ENCODE data around the gene HSPA1B. TPM values are rescaled to one million over a fixed set of nuclear protein-coding genes. Genes with fewer than 3 reads are reported as not detected.
"Not testable (repeated sequence)": the region's sequence is repeated elsewhere in the genome, so short reads cannot be mapped to it uniquely, and the experiment has no call there.

The HSPA1B gene
- total RNA-seq, 1 experiment from 2014 or later = 359 TPM

DNA sequence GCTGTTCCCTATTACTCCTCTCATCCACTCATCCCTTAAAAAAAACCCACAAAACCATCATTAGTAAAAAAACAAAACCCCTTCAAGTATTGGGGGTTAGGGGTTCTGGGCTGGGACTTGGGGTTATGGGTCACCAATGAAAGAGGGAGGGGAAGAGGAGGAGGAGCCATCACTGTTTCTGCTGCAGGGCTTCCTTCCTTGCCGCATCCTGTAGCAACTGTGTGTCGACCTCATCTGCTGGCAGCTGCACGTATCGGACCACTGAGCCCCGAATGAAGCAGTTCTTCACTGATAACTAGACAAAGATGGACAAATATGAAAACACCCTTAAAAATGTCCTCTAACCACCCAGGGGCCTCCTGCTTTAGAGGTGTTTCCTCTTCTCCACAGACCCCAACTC is 29.9 kb upstream of the HSPA1B start:
- no peak for DNase-seq (ENCODE audit: low read depth)

- DNase-seq (ENCODE audit: low read depth) = no peak
Measured at GRCh38 chr6:31799781-31800180, 27.8 kb upstream of the HSPA1B start.

- not testable (repeated sequence) for DNase-seq (ENCODE audit: low read depth)
Measured at GRCh38 chr6:31801031-31801927, 26.3 kb upstream of the HSPA1B start.

DNA sequence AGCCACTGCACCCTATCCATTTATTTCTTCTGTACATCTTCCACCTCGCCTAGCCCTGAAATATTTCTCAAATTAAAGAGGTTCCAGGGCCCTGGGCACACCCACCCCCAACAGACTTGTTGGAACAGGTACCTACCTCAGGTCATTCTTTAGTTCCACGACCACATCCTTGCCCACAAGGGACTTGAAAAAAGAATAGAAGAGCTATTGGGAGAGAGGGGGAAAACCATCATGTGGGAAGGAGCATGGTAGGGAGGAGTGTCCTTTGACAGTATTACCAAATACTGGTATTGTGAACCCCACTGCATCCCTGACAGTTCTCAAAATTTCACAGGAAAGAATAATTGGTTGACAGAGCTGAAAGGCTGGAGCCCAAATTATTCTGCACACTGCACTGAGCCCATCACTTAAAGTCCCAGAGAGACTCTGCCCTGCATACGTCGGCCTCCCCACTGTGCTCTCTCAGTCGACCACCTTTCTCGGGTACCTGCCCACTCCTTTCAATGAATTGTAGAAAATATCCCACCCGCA is 21.5 kb upstream of the HSPA1B start:
- DNase-seq (ENCODE audit: low read depth) = no peak

- DNase-seq (ENCODE audit: low read depth) = peak; percentile 99
Measured at GRCh38 chr6:31806470-31807272, 20.9 kb upstream of the HSPA1B start, which contains the start of gene LSM2. LSM2 (minus strand) TSS chr6:31806966; CDS start chr6:31806757, 209 bp downstream.

GRCh38 chr6:31808599-31808998 is 18.9 kb upstream of the HSPA1B start:
- DNase-seq (ENCODE audit: low read depth) = not testable (repeated sequence)

- DNase-seq (ENCODE audit: low read depth) = no peak
Measured at GRCh38 chr6:31811645-31812044, 15.9 kb upstream of the HSPA1B start.

DNA sequence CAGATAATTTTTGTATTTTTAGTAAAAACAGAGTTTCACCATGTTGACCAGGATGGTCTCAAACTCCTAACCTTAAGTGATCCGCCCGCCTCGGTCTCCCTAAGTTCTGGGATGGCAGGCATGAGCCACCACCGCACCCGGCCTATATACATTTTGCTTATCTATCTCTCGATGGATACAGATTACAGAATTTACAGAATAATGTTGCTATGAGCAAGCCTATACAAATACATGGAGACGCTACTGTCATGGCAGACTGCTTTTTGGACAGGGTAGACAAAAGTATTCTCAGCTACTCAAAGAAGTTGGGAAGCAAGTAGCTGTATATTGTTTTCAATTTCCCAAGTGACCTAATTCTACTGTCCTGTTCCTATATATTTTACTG is 14.1 kb upstream of the HSPA1B start:
- DNase-seq (ENCODE audit: low read depth) = no peak

DNA sequence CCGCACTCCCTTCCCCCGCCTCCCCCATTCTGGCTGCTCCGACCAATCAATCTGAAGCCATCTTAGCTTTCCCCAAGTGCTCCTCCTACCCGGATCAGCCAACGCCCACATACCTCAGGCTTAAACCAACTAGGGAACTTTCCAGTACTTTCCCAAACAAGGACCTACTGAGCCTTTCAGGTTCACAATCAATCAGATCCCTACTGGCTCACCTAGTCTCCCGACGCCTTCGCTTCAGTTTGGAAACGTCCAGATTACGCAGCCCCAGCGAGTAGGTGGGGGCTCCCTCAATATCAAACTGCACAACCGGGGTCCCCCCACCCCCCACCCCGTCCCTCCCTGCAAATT is 12.9 kb upstream of the HSPA1B start:
- DNase-seq (ENCODE audit: low read depth) = peak; percentile 100

GRCh38 chr6:31815025-31815838 is 12.3 kb upstream of the HSPA1B start, which contains the start of the genes HSPA1A and HSPA1L:
HSPA1A (plus strand) TSS chr6:31815543; CDS start chr6:31815757, 214 bp downstream.
HSPA1L (minus strand) TSS chr6:31815283; CDS start chr6:31811972, 3,311 bp downstream.
- DNase-seq (ENCODE audit: low read depth) = peak; percentile 99

- DNase-seq (ENCODE audit: low read depth) = peak; percentile 23
Measured at GRCh38 chr6:31817133-31817928, 10.2 kb upstream of the HSPA1B start.

DNA sequence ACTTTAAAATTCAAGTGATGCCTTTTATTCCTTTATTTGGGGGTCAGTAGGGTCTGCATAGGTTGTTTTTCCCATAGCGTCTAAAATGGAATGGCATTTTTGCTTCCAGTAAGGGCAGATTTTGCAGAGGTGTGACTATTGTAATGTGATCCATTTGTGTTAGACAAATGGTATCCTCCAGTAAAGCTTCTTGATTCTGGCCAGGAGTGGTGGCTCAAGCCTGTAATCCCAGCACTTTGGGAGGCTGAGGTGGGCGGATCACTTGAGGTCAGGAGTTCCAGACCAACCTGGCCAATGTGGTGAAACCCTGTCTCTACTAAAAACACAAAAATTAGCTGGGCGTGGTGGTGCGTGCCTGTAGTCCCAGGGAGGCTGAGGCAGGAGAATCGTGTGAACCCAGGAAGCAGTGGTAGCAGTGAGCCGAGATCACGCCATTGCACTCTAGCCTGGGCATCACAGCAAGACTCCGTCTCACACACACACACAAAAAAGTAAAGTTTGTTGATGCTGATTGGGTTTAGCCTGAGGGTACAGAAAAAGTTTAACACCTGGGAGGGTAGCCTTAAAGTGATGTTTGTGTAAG is 9.5 kb upstream of the HSPA1B start:
- peak; percentile 30 for DNase-seq (ENCODE audit: low read depth)

DNA sequence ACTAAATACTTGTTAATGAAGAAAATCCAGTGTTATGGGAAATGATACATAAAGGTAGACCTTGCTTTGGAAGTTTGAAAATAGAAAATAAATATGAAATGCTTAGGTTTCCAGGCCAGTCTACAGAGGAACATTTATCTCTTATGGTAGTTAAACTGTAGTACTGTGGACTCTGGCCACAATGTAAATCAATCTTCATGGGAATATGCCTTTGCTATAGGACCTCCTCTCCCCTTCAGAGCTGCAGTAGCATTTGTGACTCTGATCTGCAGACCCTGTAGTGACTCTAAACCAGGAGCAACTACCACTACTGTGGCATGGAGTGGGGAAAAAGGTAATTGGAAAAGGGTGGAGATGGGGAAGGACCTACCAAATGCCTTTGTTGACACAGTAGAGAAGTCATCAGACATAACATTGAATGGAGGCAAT is 7.7 kb upstream of the HSPA1B start:
- peak; percentile 14 for DNase-seq (ENCODE audit: low read depth)

DNA sequence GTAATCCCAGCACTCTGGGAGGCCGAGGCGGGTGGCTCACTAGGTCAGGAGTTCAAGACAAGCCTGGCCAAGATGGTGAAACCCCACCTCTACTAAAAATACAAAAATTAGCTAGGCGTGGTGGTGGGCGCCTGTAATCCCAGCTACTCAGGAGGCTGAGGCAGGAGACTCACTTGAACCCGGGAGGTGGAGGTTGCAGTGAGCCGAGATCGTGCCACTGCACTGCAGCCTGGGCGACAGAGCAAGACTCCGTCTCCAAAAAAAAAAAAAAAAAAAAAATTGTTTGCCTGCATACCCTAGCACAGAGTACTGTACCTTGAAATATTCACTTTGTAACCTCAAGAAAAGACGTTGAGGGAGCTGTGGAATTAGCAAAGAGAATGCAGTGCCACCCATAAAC is 7.1 kb upstream of the HSPA1B start:
- DNase-seq (ENCODE audit: low read depth) = not testable (repeated sequence)

DNA sequence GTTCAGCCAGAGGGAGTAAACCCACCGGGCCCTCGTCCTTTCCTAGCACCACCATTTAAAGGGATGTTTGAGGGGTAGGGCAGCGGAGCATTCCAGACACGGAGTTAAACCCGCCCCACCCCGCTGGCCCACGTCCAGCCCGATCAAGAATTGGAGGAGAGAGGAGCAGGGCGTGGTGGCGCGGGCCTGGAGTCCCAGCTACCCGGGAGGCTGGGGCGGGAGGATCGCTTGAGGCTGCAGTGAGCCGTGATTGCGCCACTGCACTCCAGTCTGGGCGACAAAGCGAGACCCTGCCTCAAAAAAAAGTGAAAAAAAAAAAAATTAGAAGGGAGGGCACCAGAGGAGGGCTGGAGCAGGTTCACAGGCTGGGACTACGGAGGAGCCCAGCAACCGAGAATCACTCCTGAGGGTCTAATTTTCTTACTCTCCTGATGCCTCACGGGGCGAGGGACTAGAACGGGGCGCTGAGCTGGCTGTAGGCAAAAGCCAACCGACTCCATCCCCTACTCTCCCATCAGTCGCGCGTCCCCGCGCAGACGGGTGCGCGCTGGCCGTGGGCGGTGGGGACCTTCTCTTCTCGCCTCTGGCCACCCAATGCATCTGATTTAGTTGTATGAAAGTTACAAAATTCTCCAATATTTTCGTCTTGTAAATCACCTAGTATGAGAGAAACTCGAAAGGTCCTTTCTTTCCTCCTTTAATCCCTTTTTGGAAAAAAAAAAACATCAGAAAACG is 6.1 kb upstream of the HSPA1B start:
- peak; percentile 76 for DNase-seq (ENCODE audit: low read depth)

- peak; percentile 91 for DNase-seq (ENCODE audit: low read depth)
Measured at GRCh38 chr6:31822036-31822821, 5.3 kb upstream of the HSPA1B start.

DNA sequence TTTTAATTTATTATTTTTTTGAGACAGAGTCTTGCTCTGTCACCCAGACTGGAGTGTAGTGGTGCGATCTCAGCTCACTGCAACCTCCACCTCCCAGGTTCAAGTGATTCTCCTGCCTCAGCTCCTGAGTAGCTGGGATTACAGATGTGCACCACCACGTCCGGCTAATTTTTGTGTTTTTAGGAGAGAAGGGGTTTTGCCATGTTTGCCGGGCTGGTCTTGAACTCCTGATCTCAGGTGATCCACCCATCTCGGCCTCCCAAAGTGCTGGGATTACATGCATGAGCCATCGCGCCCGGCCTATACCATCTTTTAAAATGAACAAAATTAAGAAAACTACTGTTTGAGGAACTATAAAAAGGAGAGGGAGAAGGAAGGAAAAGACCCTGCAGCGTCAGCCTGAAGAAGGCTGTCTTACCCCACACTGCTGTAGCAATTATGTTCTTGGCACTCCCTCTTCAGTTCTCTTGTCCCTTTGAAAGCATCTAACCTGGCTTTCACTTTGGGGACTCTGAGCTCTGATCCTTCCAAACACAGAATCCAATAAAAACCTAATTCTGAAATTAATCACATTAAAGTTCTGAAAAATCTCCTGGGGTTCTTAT is 3.8 kb upstream of the HSPA1B start:
- not testable (repeated sequence) for DNase-seq (ENCODE audit: low read depth)

DNA sequence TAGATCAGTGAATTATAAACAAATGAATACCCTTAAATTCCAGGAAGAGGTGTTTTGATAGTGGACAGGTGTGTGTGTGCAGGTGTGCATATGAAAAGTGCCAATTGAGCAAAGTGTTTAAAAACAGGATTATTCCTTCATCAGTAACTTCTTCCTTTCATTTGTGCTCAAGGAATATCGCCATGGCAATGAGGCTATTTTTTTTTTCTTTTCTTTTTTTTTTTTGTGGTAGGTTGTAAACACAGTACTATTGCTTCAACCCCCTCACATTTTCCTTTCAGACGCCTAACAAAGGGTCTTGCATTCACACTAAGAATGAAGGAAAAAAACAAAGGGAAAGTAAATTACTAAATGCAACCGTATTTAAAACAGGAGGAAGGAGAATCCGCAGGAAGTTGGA is 2.0 kb upstream of the HSPA1B start:
- DNase-seq (ENCODE audit: low read depth) = peak; percentile 15
